ENCODE measurements around the gene APCDD1.

DNA sequence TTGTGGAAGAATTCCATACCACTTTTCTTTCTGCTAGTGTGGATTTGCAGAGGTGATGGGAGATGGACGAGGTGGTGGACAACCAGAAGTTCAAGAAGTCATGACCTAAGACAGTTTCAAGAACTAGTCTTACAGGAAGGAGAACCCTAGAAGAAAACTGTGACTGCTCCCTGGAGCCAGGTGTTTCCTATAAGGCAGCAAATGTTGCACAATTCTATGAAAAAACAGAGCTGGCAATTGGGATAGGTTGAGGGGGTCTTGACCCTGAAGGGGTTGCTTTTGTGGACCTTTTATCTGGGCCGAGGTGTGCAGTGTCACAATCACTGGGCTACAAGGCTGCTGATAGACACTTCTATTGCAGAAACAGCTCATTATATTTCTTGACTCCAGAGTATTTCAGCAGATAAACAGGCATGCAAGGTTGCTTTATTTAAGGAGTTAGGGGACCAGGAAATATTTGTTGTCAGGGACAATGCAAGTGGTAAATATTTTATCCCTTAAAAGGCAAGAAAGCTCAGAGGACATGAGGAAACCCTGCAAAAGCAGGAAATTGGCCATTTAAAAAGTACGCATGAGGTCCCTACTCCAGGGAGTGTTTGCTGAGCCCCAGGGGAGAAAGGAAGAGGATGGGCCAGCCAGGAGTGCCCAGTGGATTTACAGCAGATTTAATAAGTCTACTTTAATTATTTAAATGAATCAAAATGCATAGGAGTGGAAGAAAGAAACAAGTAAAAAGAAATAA is 22.9 kb downstream of the APCDD1 start:
- TF ChIP-seq NFE2L2 (IDR thresholded peaks at IDR 0.05; ENCODE audit: low read length) (no peak), PAWR (CRISPR knock-in tag; IDR thresholded peaks at IDR 0.05; ENCODE audit: borderline replicate concordance) (no peak)
- TF ChIP-seq, protein P1, sequence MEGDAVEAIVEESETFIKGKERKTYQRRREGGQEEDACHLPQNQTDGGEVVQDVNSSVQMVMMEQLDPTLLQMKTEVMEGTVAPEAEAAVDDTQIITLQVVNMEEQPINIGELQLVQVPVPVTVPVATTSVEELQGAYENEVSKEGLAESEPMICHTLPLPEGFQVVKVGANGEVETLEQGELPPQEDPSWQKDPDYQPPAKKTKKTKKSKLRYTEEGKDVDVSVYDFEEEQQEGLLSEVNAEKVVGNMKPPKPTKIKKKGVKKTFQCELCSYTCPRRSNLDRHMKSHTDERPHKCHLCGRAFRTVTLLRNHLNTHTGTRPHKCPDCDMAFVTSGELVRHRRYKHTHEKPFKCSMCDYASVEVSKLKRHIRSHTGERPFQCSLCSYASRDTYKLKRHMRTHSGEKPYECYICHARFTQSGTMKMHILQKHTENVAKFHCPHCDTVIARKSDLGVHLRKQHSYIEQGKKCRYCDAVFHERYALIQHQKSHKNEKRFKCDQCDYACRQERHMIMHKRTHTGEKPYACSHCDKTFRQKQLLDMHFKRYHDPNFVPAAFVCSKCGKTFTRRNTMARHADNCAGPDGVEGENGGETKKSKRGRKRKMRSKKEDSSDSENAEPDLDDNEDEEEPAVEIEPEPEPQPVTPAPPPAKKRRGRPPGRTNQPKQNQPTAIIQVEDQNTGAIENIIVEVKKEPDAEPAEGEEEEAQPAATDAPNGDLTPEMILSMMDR (CRISPR knock-in tag; IDR thresholded peaks at IDR 0.05) = no peak

Measured in HepG2 (cell line).